GM19043 (cell line): ENCODE data around the gene SBF2.

Experiments used
- ATAC-seq: cut with Tn5 transposase; IDR thresholded peaks from one replicate; pipeline ENCODE4 v1.9.1; 2021; ENCODE audit warnings: low read depth; ENCODE audit not compliant: unreplicated experiment

SBF2 gene

GRCh38 chr11:10317776-10318526 lies 23.9 kb upstream of the SBF2 start:
- ATAC-seq, result peak; percentile 64

- ATAC-seq, result no peak
These were observed 23.2 kb upstream of the SBF2 start for GRCh38 chr11:10317151-10317755.

GRCh38 chr11:10315083-10315482 lies 21.1 kb upstream of the SBF2 start:
- no peak for ATAC-seq

- ATAC-seq, result peak; percentile 47
These were observed 20.4 kb upstream of the SBF2 start for GRCh38 chr11:10314199-10315072.

GRCh38 chr11:10311802-10312201 lies 17.8 kb upstream of the SBF2 start:
- no peak for ATAC-seq

- ATAC-seq, result peak; percentile 24
These were observed 16.4 kb upstream of the SBF2 start for GRCh38 chr11:10310301-10310841.

- ATAC-seq, result no peak
These were observed 15.4 kb upstream of the SBF2 start for GRCh38 chr11:10309163-10310093.

DNA sequence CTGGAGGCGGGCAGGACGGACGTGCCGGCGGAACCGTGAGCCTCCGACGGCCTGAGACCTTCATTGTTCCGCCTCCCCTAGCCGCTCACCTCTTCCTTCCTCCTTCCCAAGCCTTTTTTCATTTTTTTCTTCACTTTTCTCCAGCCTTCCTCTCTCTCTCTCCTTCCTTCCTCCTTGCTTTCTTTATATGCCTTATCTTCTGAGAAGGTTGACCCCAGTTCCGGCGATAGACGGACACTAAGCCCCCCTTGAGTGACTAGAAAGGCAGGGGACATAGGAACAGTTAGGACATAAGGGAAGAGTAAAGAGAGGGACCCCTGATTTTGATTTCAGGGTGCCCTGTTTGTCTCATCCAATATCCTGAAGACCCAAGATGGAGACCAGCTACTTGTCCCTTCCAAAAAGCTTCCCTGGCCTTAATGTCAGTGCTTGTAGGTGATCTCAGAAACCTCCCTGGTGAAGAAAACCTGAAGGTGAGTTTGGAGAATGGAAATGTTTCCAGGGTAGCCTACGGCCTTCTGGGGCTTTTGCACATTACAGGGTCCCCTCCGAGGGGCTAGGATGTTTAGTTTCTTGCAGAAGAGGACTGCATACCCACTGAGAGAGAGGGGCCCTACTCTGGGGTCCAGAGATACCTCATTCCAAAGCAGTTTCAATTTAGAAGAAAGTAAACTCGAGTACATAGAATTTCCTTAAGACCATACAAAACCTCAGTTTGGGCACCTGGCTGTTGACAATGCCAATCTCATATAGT lies 14.4 kb upstream of the SBF2 start:
- ATAC-seq, result no peak

GRCh38 chr11:10307400-10308200 lies 13.6 kb upstream of the SBF2 start:
- ATAC-seq, result peak; percentile 58

- ATAC-seq, result no peak
These were observed 13.0 kb upstream of the SBF2 start for GRCh38 chr11:10307022-10307399.

DNA sequence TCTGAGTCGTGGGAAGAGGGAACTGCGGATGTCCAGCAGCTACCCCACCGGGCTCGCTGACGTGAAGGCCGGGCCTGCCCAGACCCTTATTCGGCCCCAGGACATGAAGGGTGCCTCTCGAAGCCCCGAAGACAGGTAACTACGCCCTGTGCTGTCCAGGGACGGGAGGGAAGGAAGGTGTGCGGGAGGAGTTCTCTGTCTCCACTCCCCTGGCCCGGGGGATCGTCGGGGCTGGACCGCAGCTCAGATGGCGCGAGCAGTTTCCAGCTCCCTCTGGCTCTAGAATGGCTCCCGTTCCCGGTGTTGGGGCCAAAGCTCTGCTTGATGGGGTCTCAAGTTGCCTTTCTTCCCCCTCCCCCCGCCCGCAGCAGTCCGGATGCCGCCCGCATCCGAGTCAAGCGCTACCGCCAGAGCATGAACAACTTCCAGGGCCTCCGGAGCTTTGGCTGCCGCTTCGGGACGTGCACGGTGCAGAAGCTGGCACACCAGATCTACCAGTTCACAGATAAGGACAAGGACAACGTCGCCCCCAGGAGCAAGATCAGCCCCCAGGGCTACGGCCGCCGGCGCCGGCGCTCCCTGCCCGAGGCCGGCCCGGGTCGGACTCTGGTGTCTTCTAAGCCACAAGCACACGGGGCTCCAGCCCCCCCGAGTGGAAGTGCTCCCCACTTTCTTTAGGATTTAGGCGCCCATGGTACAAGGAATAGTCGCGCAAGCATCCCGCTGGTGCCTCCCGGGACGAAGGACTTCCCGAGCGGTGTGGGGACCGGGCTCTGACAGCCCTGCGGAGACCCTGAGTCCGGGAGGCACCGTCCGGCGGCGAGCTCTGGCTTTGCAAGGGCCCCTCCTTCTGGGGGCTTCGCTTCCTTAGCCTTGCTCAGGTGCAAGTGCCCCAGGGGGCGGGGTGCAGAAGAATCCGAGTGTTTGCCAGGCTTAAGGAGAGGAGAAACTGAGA lies 12.2 kb upstream of the SBF2 start:
- no peak for ATAC-seq

DNA sequence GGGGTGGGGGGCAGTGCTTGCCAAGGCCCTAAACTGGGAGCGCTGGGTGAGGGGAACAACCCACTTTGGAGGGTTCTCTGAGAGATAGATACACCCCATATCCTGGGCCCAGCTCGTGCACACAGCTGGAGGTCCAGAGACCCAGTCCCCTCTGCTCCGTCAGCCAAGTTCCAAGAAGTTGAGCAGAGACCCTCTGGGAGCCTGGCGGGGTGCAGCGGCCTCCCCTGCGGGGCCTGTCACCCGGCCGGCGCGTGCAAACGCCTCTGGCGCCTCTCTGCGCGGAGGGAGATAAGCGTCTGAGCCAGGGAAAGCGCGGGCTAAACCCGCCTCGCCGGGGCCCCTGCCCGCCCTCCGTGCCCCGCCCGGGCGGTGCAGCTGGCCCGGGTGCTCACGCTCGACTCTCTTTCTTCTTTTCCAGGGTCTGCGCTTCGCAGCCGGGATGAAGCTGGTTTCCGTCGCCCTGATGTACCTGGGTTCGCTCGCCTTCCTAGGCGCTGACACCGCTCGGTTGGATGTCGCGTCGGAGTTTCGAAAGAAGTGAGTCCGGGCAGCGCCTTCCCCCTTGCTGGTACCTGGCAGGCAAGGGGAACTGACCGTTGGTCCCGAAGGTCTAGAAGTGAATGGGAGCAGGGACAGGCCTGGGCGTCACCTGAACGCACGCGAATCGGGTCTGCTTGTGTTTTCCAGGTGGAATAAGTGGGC lies 11.4 kb upstream of the SBF2 start:
- ATAC-seq, result no peak

GRCh38 chr11:10304495-10305261 lies 10.7 kb upstream of the SBF2 start, which contains the start of gene ADM:
TSS of gene ADM (plus strand) at chr11:10305073. CDS start at chr11:10305701, 628 bp downstream.
- no peak for ATAC-seq

GRCh38 chr11:10303558-10304363 lies 9.7 kb upstream of the SBF2 start:
- no peak for ATAC-seq
